ENCODE data around the gene DAZL. TPM values are rescaled to one million over a fixed set of nuclear protein-coding genes. Genes with fewer than 3 reads are reported as not detected.

The DAZL gene
- total RNA-seq, 1 experiment from 2014 or later: 21.2 TPM

GRCh38 chr3:16570113-16570512 lies 35.1 kb downstream of the DAZL start:
- H3K27me3 ChIP-seq (ENCODE audit: insufficient read depth, low read length): no peaks in the 10 kb centered on the region
- no peak overlapping the region for H3K18ac ChIP-seq (ENCODE audit: insufficient read length, low read depth, low read length)
- no peak overlapping the region for H3K9ac ChIP-seq (ENCODE audit: extremely low read depth, insufficient read length, low read length)
- Mint-ChIP-seq H3K36me3 (ENCODE audit: insufficient read depth in 1 of 3, low read depth in 3 of 3) (no peaks in the 10 kb centered on the region; a peak in 1 of 7 replicates), H3K4me3 (no peak overlapping the region), H3K27me3 (ENCODE audit: low read depth) (no peaks in the 10 kb centered on the region), H3K4me1 (no peaks in the 10 kb centered on the region), H3K9me3 (no peaks in the 10 kb centered on the region; a peak in 1 of 5 replicates), H3K27ac (no peak overlapping the region)
- H3K79me2 ChIP-seq (ENCODE audit: insufficient read depth, low read length): no peaks in the 10 kb centered on the region
- no peak overlapping the region for H2BK20ac ChIP-seq (ENCODE audit: low read depth, low read length, poor library complexity, severe bottlenecking)
- no peak overlapping the region for H3K23ac ChIP-seq (ENCODE audit: insufficient read length, low read depth, low read length)
- H2BK120ac ChIP-seq (ENCODE audit: low read depth, low read length, poor library complexity, severe bottlenecking): no peak overlapping the region
- no peak overlapping the region for H4K91ac ChIP-seq (ENCODE audit: insufficient read length, low read depth, low read length)
- no CpG with 5 or more reads among the region's 4 CpGs for WGBS (ENCODE audit: extremely low coverage, insufficient read length, low lambda C conversion rate)
- no peaks in the 10 kb centered on the region for H4K20me1 ChIP-seq (ENCODE audit: control insufficient read depth, insufficient read depth, insufficient read length)
- no peak for TF ChIP-seq CTCF (conservative IDR thresholded peaks at IDR 0.05)
- no peak overlapping the region for H4K8ac ChIP-seq (replicated peaks; ENCODE audit: insufficient read length, low read depth, low read length)
- no peak overlapping the region for H2BK5ac ChIP-seq (ENCODE audit: insufficient read length, low read length)
- no peak overlapping the region for H3K4ac ChIP-seq (ENCODE audit: low read depth, low read length)
- no peak overlapping the region for H2BK15ac ChIP-seq (ENCODE audit: low read depth, low read length)
- H3K4me2 ChIP-seq (ENCODE audit: insufficient read depth, insufficient read length, low read length): no peak overlapping the region
- H3K4me1 ChIP-seq (ENCODE audit: insufficient read depth, low read length): no peaks in the 10 kb centered on the region
- H4K5ac ChIP-seq (ENCODE audit: insufficient read length, low read depth, low read length): no peak overlapping the region
- H3K9me3 ChIP-seq (ENCODE audit: control insufficient read depth, low read depth, low read length): no peaks in the 10 kb centered on the region
- H3K27ac ChIP-seq (ENCODE audit: insufficient read length, low read depth, low read length): no peak overlapping the region
- no peak overlapping the region for H2AFZ ChIP-seq (ENCODE audit: low read length)
- no peak overlapping the region for H3K56ac ChIP-seq (ENCODE audit: insufficient read length, low read depth, low read length)
- no peak overlapping the region for H2BK12ac ChIP-seq (ENCODE audit: insufficient read length, low read depth, low read length)
- H3K14ac ChIP-seq (ENCODE audit: insufficient read depth, low read length): no peak overlapping the region
- DNase-seq: no peak
- H3K23me2 ChIP-seq (ENCODE audit: insufficient read length, low read depth, low read length, poor library complexity, severe bottlenecking): no peaks in the 10 kb centered on the region
- no peak overlapping the region for H2AK5ac ChIP-seq (ENCODE audit: insufficient read length, low read length)
- no peaks in the 10 kb centered on the region for H3K79me1 ChIP-seq (ENCODE audit: insufficient read depth, low read depth, low read length, poor library complexity, severe bottlenecking)
- no peak overlapping the region for H3T11ph ChIP-seq (ENCODE audit: low read length)

Measured in H9 (cell line).